ENCODE results near the gene NSMCE1.
"Not testable (repeated sequence)": the region's sequence is repeated elsewhere in the genome, so short reads cannot be mapped to it uniquely, and the experiment has no call there.

The NSMCE1 gene

GRCh38 chr16:27302126-27302525 is 33.6 kb upstream of the NSMCE1 start:
- no peak for DNase-seq (ENCODE audit: low spot score)

- DNase-seq (ENCODE audit: low spot score) = no peak
These were observed 32.8 kb upstream of the NSMCE1 start for GRCh38 chr16:27301236-27301861.

- no peak for DNase-seq (ENCODE audit: low spot score)
These were observed 29.6 kb upstream of the NSMCE1 start for GRCh38 chr16:27298132-27298531.

GRCh38 chr16:27293343-27293742 is 24.8 kb upstream of the NSMCE1 start:
- no peak for DNase-seq (ENCODE audit: low spot score)

DNA sequence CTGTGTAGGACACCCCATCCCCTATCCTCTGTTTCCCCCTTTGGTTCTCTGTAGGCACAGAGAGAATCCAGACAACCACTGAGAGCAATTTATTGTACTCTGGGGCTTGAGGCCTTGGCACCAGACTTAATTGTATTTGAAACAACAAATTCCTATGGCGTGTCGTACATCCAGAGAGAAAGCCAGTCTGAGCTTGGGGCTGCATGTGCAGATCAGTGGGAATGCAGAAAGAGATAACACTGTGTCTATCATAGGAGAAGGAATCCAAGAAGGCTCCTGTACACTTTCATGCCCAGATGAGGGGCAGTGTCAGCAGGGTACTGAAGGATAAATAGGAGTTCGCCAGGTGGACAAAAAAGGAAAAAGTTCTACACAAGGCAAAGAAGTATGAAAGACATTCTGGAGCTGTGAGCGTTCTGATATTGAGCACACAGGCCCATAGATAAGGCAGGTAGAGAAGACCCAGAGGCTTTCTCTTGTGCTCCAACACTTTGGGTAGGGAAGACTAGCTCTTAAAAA is 23.2 kb upstream of the NSMCE1 start:
- no peak for DNase-seq (ENCODE audit: low spot score)

DNA sequence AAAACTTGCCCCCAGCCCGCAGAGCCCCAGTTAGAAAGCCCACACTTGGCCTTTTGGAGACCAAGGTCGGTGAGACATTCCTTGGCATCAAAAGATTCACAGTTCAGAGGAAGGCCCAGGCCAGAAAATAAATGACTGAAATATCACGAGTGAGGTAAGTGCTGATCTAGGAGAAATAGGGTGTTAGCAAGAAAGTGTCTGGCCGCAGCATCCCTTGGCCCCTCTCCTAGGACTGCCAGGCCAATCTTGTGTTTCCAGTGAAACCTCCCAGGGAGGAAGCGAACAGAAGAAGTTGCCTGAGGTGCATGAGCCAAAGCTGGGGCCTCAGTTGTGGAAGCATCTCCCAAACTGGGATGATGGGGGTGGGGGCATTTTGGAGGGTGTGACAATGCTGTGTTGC is 22.5 kb upstream of the NSMCE1 start:
- DNase-seq (ENCODE audit: low spot score) = no peak

DNA sequence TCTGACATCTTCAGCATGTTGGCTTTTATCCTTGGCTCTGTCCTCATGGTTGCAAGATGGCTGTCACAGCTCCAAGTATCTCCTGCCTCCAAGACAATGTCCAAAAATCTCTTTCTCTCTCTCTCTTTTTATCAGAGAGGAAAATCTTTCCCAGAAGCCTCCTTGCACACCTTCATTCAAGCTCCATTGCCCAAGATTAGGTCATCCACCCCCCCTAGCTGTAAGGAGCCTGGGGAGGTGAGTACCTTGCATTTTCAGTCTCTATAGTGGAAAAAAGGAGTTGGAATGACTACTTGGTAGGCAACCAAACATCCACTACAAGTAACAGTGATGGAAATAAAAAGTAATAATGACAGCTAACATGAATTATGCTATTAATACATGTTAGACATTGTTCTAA is 22.0 kb upstream of the NSMCE1 start:
- DNase-seq (ENCODE audit: low spot score) = no peak

GRCh38 chr16:27289669-27290068 is 21.1 kb upstream of the NSMCE1 start:
- DNase-seq (ENCODE audit: low spot score) = peak; percentile 38

DNA sequence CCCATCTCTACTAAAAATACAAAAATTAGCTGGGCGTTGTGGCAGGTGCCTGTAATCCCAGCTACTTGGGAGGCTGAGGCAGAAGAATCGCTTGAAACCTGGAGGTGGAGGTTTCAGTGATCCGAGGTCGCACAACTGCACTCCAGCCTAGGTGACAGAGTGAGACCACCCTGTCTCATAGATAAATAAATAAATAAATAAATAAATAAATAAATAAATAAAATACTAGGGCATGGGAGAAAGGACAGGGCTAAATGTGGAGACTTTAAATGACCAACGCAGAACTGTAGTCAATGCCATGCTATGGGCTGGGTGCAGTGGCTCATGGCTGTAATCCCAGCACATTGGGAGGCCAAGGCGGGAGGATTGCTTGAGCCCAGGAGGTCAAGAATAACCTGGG is 19.7 kb upstream of the NSMCE1 start:
- DNase-seq (ENCODE audit: low spot score) = not testable (repeated sequence)

GRCh38 chr16:27287887-27288286 is 19.3 kb upstream of the NSMCE1 start:
- no peak for DNase-seq (ENCODE audit: low spot score)

GRCh38 chr16:27287051-27287811 is 18.7 kb upstream of the NSMCE1 start:
- DNase-seq (ENCODE audit: low spot score) = no peak

- no peak for DNase-seq (ENCODE audit: low spot score)
These were observed 17.9 kb upstream of the NSMCE1 start for GRCh38 chr16:27286451-27286850.

- no peak for DNase-seq (ENCODE audit: low spot score)
These were observed 17.2 kb upstream of the NSMCE1 start for GRCh38 chr16:27285676-27286196.

- DNase-seq (ENCODE audit: low spot score) = no peak
These were observed 16.5 kb upstream of the NSMCE1 start for GRCh38 chr16:27284865-27285675.

- DNase-seq (ENCODE audit: low spot score) = peak; percentile 30
These were observed 12.7 kb upstream of the NSMCE1 start for GRCh38 chr16:27281243-27281642.

DNA sequence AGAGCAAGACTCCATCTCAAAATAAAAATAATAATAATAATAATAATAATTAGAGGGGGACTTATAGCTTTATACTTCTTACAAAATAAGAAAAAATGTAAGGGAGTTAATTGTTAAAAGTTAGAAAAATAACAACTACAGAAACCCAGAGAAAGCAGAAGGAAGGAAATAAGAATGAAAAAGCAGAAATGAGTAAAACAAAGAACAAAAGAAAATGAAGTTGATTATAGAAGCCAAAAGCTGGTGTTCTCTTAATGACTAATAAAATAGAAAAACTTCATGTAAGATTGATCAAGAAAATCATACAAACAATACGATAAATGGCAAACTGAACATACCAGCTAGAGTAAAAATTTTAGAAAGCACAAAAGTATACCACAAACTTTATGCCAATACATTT is 6.8 kb upstream of the NSMCE1 start:
- no peak for DNase-seq (ENCODE audit: low spot score)

- DNase-seq (ENCODE audit: low spot score) = not testable (repeated sequence)
These were observed 5.9 kb upstream of the NSMCE1 start for GRCh38 chr16:27274424-27274874.

DNA sequence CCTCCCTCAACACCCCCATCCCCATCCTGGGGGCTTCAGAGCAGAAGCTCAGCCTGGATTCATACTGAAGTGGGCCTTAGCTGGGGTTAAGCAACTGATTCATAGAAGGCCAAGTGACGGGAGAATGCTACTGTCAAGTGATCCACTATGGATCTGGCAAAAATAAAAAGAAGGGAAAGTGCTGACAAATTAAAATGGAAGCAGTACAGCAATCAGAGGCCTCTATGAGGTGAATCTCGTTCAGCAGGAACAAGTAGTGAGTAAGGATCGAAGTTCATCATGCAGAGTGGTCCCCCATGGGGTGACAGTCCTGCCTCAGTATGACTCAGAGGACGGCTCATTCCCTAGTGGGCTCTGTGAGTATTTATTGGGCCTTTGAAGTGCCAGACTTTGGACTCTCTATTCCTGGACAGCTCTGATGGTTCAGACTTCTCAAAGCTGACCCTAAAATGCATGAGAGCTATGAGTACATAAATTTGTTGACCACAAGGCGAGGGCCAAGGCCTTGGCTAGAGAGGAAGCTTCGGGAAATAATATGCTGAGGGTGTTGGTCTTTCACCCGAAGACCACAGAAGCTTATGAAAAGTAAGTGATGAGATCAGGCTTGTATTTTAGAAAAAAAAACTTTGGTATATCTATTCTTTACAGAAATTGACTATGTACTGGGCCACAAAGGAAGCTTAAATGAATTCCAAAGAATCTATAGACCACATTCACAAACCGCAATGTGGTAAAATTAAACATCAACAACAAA is 5.3 kb upstream of the NSMCE1 start:
- DNase-seq (ENCODE audit: low spot score) = peak; percentile 48

DNA sequence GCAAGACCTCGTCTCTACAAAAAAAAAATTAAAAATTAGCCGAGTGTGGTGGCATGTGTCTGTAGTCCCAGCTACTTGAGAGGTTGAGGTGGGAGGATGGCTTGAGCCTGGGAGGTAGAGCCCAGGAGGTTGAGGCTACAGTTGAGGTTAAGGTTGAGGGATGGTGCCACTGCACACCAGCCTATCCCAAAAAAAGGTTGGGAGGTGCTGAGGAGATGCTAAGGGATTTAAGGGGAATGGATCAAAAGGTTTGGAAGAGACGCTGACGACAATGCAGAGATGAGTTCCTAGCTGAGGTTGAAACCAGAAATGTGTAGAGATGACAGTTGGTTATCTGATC is 4.7 kb upstream of the NSMCE1 start:
- DNase-seq (ENCODE audit: low spot score) = no peak

DNA sequence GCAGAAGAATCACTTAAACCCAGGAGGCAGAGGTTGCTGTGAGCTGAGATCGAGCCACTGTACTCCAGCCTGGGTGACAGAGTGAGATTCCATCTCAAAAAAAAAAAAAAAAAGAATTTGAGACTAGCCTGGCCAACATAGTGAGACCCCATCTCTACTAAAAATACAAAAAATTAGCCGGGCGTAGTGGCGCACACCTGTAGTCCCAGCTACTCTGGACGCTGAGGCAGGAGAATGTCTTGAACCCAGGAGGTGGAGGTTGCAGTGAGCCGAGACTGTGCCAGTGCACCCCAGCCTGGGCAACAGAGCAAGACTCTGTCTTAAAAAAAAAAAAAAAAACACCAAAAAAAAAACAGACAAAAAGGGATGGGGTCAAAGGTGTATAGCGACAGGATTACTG is 4.1 kb upstream of the NSMCE1 start:
- not testable (repeated sequence) for DNase-seq (ENCODE audit: low spot score)

GRCh38 chr16:27272076-27272475 is 3.5 kb upstream of the NSMCE1 start:
- no peak for DNase-seq (ENCODE audit: low spot score)

GRCh38 chr16:27270349-27270748 is 1.8 kb upstream of the NSMCE1 start:
- DNase-seq (ENCODE audit: low spot score) = no peak
